ENCODE measurements around the gene TTC22.

TTC22 gene

DNA sequence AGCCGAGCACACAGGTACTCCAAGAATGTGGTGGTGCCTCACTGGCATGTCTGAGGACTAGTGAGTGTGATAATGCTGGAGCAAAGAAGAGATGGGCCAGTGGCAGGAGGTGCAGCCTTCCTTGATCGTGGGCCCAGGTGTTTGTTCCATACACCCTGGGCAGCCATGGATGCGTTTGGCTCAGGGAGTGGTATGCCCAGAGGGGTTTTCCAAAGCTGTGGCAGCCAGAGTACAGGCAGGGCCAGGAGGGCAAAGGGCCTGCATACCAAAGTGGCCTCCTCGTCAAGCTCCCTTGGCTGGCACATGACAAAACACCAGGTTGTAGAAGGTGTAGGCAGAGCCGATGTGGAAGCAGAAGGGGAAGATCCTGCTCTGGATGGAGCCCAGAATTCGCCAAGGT is 55.8 kb downstream of the TTC22 start:
- peaks cover 13% of the 10 kb centered on the region for H3K36me3 Mint-ChIP-seq (ENCODE audit: low read depth)
- no peaks in the 10 kb centered on the region for H3K4me1 Mint-ChIP-seq (ENCODE audit: low read depth)
- no peaks in the 10 kb centered on the region for H3K9me3 Mint-ChIP-seq
- H3K27me3 Mint-ChIP-seq (ENCODE audit: low read depth), result no peaks in the 10 kb centered on the region
- no peak overlapping the region for H3K27ac Mint-ChIP-seq
- H3K4me3 Mint-ChIP-seq, result no peak overlapping the region

DNA sequence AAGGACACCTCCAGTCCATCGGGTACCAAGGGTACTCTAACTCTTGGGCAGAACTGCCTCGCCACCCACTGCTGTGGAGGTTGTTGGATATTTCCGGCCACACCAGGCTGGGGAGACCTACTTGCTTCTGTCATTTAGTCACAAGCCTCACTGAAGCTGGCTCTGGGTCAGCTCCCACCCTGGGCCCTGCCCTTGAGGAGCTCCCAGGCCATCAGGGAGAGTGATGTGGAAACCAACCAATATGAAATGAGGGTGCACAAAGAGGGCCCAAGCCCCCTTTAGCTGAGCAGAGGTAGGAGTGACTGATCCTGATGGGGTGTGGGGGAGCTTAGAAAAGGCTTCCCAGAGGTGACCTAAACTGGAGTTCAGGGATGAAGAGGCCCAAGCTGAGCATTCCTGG is 56.4 kb downstream of the TTC22 start:
- Mint-ChIP-seq H3K36me3 (ENCODE audit: low read depth) (peaks cover 18% of the 10 kb centered on the region), H3K4me1 (ENCODE audit: low read depth) (no peaks in the 10 kb centered on the region), H3K4me3 (no peak overlapping the region), H3K9me3 (no peaks in the 10 kb centered on the region), H3K27me3 (ENCODE audit: low read depth) (no peaks in the 10 kb centered on the region), H3K27ac (no peak overlapping the region)

DNA sequence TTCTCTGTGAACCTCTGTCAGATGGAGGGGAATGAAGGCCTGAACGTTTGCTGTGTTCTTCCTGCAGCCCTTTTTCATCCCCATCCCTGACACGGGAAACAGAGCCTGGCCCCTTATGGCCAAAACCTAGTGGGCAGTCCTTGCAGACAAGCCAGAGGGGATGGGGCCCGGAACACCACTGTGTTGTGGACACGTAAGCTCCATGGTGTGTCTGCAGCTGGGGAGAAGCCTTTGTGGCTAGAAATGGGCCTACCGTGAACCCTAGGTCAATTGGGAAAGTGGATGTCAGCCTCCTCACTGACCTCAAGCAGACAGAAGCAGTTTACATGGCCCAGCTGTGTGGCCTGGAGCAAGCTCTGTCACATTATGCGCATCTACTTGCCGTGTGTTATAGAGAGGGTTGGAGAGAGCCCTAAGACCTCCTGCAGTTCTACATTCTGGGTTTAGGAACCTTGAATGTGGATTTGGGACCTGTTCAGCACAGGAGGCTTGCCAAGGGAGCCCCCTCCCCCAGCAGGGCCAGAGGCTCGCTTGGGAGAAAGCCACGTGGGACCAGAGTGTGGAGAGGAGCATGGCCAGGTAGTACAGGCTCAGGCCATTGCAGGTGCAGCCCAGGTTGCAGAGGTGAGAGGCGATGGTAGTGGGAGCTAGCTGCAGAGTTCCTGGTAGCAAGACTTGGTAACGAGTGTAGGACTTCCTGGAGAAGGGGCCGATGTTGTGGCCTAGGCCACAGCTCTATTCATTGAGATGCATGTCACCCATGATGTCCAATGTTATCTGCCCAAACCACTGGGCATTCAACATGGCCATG is 57.5 kb downstream of the TTC22 start:
- no peak overlapping the region for H3K27ac Mint-ChIP-seq
- H3K9me3 Mint-ChIP-seq, result no peaks in the 10 kb centered on the region
- H3K36me3 Mint-ChIP-seq (ENCODE audit: low read depth), result peaks cover 21% of the 10 kb centered on the region
- no peaks in the 10 kb centered on the region for H3K27me3 Mint-ChIP-seq (ENCODE audit: low read depth)
- H3K4me1 Mint-ChIP-seq (ENCODE audit: low read depth), result no peaks in the 10 kb centered on the region
- H3K4me3 Mint-ChIP-seq, result no peak overlapping the region

DNA sequence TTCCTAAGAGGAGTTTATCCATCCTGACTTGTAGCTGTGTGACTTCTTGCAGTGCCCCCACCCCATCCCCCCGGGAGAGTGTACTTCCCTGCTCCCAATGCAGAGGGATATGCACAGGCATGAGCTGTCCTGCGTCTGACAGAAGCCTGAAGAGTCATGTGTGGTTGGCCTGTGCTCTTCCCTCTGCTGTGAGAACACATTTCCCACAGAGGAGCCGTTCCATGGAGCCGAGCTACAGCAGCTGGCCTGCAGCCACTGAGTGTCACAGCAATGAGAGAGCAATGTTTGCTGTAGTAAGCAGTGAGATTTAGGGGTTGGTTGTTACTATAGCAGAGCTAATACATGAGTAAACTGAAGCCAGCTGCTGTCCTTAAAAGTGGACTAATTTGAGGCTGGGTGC is 58.8 kb downstream of the TTC22 start:
- Mint-ChIP-seq H3K4me1 (ENCODE audit: low read depth) (no peaks in the 10 kb centered on the region), H3K36me3 (ENCODE audit: low read depth) (peaks cover 29% of the 10 kb centered on the region), H3K4me3 (no peak overlapping the region), H3K27me3 (ENCODE audit: low read depth) (no peaks in the 10 kb centered on the region), H3K9me3 (no peaks in the 10 kb centered on the region), H3K27ac (no peak overlapping the region)

DNA sequence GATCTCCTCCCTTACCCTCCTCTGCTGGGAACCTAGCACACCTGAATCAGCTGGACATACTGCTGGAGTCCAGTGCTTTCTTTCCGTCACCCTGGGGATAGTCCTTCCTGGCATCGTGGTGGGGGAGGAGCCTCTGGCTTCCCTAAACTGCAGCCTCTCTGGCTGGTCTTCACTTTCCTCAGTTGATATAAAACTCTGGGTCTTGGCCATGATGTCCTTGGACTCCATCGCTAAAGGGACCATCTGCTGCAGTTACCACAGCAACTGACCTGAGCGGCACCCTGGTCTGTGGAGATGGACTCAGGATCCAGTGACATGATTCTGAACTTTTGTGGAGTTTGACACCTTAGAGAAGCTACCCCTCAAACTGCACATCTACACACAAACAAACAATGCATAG is 59.6 kb downstream of the TTC22 start:
- Mint-ChIP-seq H3K36me3 (ENCODE audit: low read depth) (peaks cover 35% of the 10 kb centered on the region), H3K27ac (no peak overlapping the region)

DNA sequence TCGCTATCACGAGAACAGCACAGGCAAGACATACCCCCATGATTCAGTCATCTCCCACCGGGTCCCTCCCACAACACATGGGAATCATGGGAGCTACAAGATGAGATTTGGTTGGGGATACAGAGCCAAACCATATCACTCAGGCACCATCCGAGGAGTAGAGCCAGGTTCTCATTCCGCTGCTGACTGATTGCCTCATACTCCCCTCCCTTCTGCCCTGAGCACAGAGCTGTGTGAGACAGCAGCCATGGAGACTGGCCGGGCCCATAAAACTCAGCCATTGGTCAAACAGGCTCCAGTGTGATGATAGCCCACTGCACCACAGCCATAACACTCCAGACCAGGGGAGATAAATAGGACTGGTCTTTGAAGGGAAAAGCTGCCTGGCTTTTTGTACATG is 62.9 kb downstream of the TTC22 start:
- H3K27me3 Mint-ChIP-seq (ENCODE audit: low read depth), result no peaks in the 10 kb centered on the region
- H3K4me3 Mint-ChIP-seq, result no peak overlapping the region
- peaks cover 40% of the 10 kb centered on the region for H3K36me3 Mint-ChIP-seq (ENCODE audit: low read depth)
- H3K27ac Mint-ChIP-seq, result no peak overlapping the region
- no peaks in the 10 kb centered on the region for H3K4me1 Mint-ChIP-seq (ENCODE audit: low read depth)
- no peaks in the 10 kb centered on the region for H3K9me3 Mint-ChIP-seq

More for the DNA sequence above, 59.6 kb downstream of the TTC22 start:
- Mint-ChIP-seq H3K27me3 (ENCODE audit: low read depth) (no peaks in the 10 kb centered on the region), H3K9me3 (no peaks in the 10 kb centered on the region), H3K4me3 (no peak overlapping the region), H3K4me1 (ENCODE audit: low read depth) (no peaks in the 10 kb centered on the region)

DNA sequence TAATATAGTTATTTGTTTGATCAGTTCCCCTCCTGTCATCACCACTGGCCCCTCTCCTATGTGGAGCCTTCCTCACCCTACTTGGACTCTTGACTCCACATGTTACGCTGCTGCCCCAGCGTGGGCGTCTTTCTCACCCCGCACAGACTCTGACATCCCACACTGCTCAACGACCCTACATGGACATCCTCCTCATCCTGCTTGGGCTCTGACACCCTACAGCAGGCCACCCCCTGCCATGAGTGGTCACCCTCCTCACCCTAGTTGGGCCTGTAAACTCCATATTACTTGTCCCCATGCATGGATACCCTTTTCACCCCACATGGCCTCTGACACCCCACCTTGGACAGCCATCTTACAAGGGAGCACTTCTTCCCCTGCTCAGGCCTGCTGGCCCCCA is 64.4 kb downstream of the TTC22 start:
- Mint-ChIP-seq H3K4me1 (ENCODE audit: low read depth) (no peaks in the 10 kb centered on the region), H3K4me3 (no peak overlapping the region), H3K27me3 (ENCODE audit: low read depth) (no peaks in the 10 kb centered on the region), H3K27ac (no peak overlapping the region), H3K36me3 (ENCODE audit: low read depth) (peaks cover 37% of the 10 kb centered on the region), H3K9me3 (no peaks in the 10 kb centered on the region)

Measured in T-helper 1 cell treated with Interleukin-12 subunit alpha and Interleukin-12 subunit beta and Interleukin-4 antibody, amounts not matched to agents 30 μg/mL and 1 μg/mL, for 36 hours (primary cell).